ENCODE data around the gene STXBP5L. TPM values are rescaled to one million over a fixed set of nuclear protein-coding genes. Genes with fewer than 3 reads are reported as not detected.
"Not testable (repeated sequence)": the region's sequence is repeated elsewhere in the genome, so short reads cannot be mapped to it uniquely, and the experiment has no call there.

The STXBP5L gene
- total and polyA plus RNA-seq, 9 donors: 2.5 to 50.2 (median 18.3) TPM

DNA sequence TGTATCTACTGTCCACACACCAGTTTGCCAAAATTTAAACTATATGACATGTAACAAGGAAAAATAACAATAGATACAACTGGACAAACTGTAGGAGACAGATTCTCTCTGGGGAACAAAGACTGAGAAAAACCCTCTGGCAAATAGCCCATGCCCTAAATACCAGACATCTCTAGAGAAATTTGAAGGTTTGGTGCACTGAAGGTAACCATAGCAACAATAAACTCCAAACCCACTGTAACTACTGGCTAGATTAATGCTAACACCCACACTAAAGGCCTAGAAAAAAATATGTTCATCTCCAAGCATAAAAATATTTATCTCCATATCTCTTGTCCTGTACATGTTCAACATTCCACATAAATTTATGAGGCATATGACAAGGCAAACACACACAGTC, 267.1 kb downstream of the STXBP5L start:
- no peaks in the 10 kb centered on the region for H3K9me3 ChIP-seq
- no peak overlapping the region for H3K27ac ChIP-seq
- H3K4me3 ChIP-seq: no peak overlapping the region
- intact Hi-C loops (cut with DNase I): no loop called here
- no peak for DNase-seq
- no peak for TF ChIP-seq EP300 (IDR thresholded peaks at IDR 0.05)
- TF ChIP-seq POLR2A (IDR thresholded peaks at IDR 0.05): no peak
- TF ChIP-seq, protein P1, sequence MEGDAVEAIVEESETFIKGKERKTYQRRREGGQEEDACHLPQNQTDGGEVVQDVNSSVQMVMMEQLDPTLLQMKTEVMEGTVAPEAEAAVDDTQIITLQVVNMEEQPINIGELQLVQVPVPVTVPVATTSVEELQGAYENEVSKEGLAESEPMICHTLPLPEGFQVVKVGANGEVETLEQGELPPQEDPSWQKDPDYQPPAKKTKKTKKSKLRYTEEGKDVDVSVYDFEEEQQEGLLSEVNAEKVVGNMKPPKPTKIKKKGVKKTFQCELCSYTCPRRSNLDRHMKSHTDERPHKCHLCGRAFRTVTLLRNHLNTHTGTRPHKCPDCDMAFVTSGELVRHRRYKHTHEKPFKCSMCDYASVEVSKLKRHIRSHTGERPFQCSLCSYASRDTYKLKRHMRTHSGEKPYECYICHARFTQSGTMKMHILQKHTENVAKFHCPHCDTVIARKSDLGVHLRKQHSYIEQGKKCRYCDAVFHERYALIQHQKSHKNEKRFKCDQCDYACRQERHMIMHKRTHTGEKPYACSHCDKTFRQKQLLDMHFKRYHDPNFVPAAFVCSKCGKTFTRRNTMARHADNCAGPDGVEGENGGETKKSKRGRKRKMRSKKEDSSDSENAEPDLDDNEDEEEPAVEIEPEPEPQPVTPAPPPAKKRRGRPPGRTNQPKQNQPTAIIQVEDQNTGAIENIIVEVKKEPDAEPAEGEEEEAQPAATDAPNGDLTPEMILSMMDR (IDR thresholded peaks at IDR 0.05): no peak
- H3K36me3 ChIP-seq: no peaks in the 10 kb centered on the region
- no peaks in the 10 kb centered on the region for H3K4me1 ChIP-seq (ENCODE audit: insufficient read depth)
- no peaks in the 10 kb centered on the region for H3K27me3 ChIP-seq

DNA sequence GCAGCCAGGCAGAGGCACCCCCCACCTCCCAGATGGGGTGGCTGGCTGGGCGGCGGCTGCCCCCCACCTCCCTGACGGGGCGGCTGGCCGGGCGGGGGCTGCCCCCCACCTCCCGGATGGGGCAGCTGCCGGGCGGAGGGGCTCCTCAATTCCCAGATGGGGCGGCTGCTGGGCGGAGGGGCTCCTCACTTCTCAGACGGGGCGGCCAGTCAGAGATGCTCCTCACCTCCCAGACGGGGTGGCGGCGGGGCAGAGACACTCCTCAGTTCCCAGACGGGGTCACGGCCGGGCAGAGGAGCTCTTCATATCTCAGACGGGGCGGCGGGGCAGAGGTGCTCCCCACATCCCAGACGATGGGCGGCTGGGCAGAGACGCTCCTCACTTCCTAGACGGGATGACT, 282.6 kb downstream of the STXBP5L start:
- 88 to 94% (median 92%) methylated on average over 26 of the region's 26 CpGs for whole genome bisulfite sequencing, 3 donors
- intact Hi-C loops (cut with DNase I); H3K4me1 ChIP-seq (ENCODE audit: insufficient read depth); H3K9me3 ChIP-seq; DNase-seq; H3K36me3 ChIP-seq; H3K4me3 ChIP-seq; H3K27me3 ChIP-seq; H3K27ac ChIP-seq: not testable (repeated sequence)

DNA sequence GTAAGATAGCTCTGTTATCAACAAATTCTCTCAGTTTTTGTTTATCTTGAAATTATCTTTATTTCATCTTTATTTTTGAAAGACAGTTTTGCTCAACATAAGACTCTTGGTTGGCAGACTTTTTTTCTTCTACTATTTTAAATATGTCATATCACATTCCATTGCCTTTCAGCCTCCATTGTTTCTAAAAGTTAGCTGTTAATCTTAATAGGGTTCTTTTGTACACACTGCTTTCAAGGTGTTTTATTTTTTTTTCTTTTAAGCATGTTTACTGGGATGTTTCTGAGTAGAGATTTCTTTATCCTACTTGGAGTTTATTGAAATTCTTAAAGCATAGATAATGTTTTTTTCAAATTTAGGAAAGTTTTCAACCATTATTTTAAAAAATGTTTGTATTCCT, 294.6 kb downstream of the STXBP5L start:
- Histone ChIP-seq H3K4me1 (ENCODE audit: insufficient read depth) (no peaks in the 10 kb centered on the region), H3K4me3 (no peak overlapping the region), H3K27ac (no peak overlapping the region), H3K36me3 (no peaks in the 10 kb centered on the region), H3K9me3 (no peaks in the 10 kb centered on the region), H3K27me3 (no peaks in the 10 kb centered on the region)
- no peak for DNase-seq
- TF ChIP-seq, protein P1 (IDR thresholded peaks at IDR 0.05): no peak
- TF ChIP-seq EP300 (IDR thresholded peaks at IDR 0.05) (no peak), POLR2A (IDR thresholded peaks at IDR 0.05) (no peak)
- intact Hi-C loops (cut with DNase I): no loop called here

DNA sequence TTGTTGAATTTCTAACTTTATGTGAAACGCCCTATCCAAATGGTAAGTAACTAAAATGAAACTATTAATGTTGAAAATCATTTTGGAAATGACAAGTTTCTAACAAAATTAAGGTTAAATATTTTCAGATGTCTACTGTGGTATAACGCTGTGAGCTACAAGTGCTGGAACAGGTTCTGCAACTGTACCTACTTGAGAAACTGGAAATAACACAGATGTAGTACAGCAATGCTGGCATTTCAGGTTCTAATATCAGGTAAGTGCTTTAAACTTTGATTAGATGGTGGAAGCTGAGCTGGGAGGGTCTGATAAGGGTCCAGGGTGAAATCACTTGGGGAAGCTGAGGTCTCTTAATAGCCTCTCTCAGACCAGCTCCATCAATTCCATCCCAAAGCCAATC, 315.1 kb downstream of the STXBP5L start:
- H3K4me1 ChIP-seq (ENCODE audit: insufficient read depth): no peaks in the 10 kb centered on the region
- intact Hi-C loops (cut with DNase I): loop anchor here in 1 of 4 donors (5.0 kb wide), 1 partner anchor 546 kb away; no protein-coding TSS in a partner anchor
- no peak overlapping the region for H3K27ac ChIP-seq
- WGBS, 3 donors: 84 to 92% (median 89%) methylated on average over 2 of the region's 2 CpGs
- H3K9me3 ChIP-seq: no peaks in the 10 kb centered on the region
- no peak for DNase-seq
- H3K36me3 ChIP-seq: no peaks in the 10 kb centered on the region
- no peak overlapping the region for H3K4me3 ChIP-seq
- no peak for TF ChIP-seq EP300 (IDR thresholded peaks at IDR 0.05)
- no peaks in the 10 kb centered on the region for H3K27me3 ChIP-seq

DNA sequence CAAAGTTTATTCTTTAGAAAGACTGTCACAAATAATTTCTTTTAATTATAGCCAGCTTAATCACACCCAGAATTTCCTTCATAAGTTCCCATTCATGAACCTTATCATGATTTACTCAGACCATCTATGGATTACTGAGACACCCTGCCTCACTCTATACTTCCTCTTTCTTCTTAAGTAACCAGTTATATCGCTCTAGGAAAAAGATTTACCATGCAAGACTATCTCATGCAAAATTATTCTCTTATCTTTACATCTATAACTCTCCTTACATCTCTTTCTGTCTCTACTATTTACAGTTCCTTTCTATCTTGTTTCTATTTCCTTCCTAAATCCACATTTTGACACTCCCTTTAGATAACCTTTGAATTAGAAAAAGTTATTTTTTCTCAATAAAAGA, 321.0 kb downstream of the STXBP5L start:
- Histone ChIP-seq H3K4me1 (ENCODE audit: insufficient read depth) (no peaks in the 10 kb centered on the region), H3K4me3 (no peak overlapping the region), H3K27ac (no peak overlapping the region), H3K36me3 (no peaks in the 10 kb centered on the region), H3K27me3 (no peaks in the 10 kb centered on the region), H3K9me3 (no peaks in the 10 kb centered on the region)
- intact Hi-C loops (cut with DNase I): no loop called here
- no peak for DNase-seq
- TF ChIP-seq, protein P1 (IDR thresholded peaks at IDR 0.05): no peak
- TF ChIP-seq EP300 (IDR thresholded peaks at IDR 0.05): no peak
- no peak for TF ChIP-seq POLR2A (IDR thresholded peaks at IDR 0.05)
- 93 to 95% (median 95%) methylated on average over 1 of the region's 1 CpG for WGBS, 3 donors

DNA sequence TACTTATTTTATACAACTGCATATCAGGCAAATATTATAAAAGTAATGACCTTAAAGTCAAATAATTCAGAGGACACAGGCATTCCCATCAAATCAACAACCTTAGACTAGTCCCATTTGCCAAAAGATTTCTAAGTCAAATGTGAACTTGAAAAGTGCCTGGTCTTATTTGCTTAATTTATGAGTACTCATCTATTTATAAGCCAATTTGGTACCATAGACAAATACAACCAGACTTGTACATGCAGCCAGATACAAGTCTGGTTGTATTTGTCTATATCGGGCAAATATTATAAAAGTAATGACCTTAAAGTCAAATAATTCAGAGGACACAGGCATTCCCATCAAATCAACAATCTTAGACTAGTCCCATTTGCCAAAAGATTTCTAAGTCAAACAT, 322.2 kb downstream of the STXBP5L start:
- DNase-seq; intact Hi-C loops (cut with DNase I); H3K9me3 ChIP-seq; H3K4me3 ChIP-seq; H3K27ac ChIP-seq; H3K36me3 ChIP-seq; H3K4me1 ChIP-seq (ENCODE audit: insufficient read depth); H3K27me3 ChIP-seq: not testable (repeated sequence)
- WGBS, 3 donors: 88 to 93% (median 88%) methylated on average over 1 of the region's 1 CpG

Data from ovary (tissue), 9 donors.